CD4-positive, alpha-beta T cell treated with Interleukin-10 for 1 hour (primary cell): ENCODE results near the gene WLS.
"Not testable (repeated sequence)": the region's sequence is repeated elsewhere in the genome, so short reads cannot be mapped to it uniquely, and the experiment has no call there.

Source experiments
- DNase-seq: peaks from one replicate; pipeline ENCODE4 v3.0.0-alpha.2; 2020

WLS gene

DNA sequence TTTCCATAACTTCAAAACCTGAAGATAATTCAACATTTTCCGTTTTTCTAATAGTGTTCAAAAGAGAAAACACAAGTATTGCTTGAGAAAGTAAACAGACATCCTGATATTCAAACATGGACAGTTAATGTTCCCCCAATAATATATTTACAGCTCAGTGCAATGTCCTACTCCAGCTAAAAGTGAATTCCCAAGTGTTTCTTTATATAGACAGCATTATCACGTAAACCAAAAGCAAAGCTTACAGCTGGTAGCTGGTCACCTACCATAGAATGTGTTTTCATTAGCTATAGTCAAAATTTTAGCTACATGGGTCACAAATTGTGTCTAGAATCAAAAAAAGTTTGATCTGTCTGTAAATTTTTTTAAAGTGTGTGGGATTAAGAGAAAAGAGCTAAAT lies 34.9 kb downstream of the WLS start:
- DNase-seq = no peak

DNA sequence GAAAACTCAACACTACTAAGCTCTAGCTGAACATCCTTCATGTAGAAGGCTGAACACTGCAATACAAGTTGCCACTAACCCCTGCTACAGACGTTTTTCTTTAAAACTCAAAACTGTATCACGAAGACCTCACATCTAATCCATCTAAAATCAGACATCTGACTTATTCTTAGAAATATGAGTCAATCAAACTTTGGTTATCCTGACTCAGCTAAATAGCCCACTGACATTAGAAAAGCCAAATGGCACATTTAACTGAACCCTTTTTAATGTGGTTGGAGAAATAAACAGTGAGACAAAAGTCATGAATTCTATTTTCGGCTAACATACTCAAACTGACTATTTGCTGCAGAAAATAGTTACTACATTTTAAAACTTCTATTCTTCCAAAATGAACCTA lies 35.6 kb downstream of the WLS start:
- DNase-seq = no peak

GRCh38 chr1:68191717-68192116 lies 40.6 kb downstream of the WLS start:
- DNase-seq = no peak

DNA sequence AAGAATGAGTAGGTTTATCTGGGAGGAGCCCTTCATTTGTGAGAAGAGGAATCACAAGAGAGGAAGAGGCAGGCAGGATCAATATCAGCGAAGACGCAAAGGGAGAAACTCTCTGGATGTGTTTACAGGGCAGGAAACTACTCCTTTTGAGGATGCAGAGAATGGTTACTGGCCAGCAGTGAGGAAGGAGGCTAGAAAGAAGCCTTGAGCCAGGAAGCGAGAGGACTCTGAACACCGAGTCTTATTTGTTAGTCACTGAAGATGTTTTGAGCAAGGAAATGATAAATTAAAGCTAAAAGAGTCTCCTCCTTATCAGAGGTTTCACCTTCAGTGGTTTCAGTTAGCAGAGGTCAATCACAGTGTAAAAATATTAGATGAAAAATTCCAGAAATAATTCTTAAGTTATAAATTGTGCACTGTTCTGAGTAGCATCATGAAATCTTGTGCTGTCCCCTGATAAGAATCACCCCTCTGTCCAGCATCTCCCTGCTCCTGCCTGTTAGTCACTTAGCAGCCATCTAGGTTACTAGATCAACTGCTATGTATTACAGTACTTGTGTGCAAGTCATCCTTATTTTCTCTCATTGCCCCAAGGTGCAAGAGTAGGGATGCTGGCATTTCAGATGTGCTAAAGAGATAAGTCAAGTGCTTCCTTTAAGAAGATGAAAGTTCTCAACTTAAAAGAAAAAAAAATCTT lies 43.5 kb downstream of the WLS start:
- DNase-seq = no peak

DNA sequence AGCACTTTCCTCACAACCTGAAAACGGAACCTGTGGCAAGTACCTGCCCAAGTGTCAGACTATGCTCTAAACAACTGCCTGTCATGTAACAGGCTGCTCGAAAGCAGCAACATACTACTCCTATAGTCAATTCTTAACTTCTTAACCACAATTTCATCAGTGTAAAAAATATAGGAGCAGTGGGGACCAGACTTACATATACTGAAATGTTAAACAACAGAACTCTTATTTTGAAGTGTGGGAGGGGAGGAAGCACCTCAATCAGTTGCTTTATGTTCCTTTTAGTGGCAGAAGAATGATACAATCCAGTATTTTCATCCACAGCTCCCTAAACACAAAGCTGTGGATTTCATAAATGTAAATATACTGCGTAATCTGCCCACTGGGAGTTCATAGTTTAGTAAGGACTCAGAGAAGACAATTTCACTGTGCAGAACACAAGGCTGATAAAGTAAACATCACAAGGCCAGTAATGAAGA lies 44.2 kb downstream of the WLS start:
- no peak for DNase-seq

GRCh38 chr1:68185743-68186142 lies 46.6 kb downstream of the WLS start:
- no peak for DNase-seq

DNA sequence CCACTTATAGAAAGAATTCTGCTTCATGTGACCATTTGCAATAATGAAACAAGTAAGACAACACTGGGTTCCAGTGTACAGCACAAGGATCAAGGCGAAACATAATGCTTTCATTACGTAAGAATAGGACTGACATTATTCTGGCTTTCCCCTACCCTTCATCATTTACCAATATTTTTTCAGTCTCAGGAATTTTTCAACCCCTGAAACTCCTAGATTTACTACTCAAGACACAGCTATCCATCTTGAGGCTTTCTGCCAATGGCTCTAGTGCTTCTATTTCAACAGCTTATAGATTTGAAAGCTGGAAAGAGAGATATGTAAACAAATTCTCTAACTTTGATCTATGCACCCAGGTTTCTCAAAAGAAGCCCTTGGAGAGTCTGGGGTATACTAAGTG lies 48.4 kb downstream of the WLS start:
- no peak for DNase-seq

DNA sequence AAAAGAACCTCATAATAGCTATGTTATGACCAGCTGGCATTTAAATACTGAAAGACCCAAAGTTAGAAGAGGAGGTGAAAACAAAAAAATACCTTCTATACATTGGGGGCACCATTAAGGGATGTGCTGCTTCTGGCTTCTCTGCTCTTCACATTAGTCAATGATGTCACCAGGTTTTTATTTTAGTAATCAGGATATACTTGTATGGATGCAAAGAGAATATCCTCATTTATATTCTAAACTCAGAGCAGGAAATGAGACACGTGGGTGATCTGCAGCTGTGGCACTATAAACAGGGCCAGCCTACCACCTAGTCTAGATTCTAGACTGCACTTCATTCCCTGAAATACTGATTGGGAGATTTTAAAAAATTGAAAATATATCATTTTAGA lies 51.2 kb downstream of the WLS start:
- no peak for DNase-seq

DNA sequence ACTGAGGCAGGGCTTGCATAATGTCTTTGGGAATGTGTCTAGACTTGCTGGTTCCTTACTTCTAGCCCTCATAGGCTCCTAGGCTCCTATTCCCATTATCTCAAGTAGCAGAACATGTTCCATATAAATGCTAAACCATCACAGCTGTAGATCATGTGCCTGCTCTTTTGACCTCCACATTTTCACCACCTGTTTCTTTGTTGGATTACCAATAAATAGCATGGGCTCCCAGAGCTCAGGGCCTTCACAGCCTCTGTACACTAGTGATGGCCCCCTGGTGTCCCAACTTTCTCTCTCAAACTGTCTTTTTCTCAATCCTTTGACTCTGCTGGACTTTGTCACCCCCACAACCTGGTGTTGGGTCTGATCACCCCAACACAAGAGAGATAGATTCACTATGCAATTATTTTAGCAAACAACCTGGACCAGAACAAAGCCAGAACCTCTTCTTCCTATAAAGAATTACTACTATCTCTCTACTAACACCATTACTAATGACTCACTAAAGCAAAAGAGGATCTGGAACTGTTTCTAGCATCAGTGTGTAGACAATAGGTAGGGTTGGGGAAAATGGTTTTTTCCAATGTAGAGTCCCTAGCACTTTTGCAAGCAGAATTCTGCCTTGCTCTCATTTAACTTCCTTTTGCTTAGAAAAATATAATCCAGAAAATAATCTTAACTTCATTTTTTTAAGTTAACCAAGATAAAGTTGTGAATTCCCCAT lies 51.7 kb downstream of the WLS start:
- DNase-seq = no peak

DNA sequence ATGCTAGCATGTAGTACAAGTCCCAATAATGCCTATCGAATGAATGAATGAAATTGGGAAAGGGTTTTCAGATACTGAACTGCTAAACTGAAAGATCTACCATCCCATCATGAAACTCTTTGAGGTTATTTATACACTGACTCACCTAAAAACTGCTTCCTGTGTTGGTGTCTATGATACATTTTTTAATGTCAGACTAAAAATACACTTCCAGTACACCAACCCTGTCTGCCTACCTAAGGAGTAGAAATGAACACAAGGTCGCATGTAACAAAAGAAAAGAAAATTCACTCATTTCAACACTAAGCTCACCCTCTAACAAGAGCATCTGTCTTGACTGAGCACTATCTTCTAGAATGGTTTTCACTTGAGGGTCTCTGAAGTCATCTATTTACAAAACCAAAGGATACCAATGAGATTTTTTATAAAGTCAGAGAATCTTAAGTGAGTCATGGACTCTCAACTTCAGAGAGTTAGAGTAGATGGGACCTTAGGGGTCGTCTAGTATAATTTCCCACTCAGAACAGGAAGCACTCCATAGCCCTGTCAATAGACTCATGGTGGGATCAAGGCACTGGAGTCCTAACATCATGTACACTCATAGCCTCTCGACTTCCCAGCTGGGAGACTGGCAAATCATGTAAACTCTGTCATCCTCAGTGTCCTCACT lies 53.4 kb downstream of the WLS start:
- no peak for DNase-seq

DNA sequence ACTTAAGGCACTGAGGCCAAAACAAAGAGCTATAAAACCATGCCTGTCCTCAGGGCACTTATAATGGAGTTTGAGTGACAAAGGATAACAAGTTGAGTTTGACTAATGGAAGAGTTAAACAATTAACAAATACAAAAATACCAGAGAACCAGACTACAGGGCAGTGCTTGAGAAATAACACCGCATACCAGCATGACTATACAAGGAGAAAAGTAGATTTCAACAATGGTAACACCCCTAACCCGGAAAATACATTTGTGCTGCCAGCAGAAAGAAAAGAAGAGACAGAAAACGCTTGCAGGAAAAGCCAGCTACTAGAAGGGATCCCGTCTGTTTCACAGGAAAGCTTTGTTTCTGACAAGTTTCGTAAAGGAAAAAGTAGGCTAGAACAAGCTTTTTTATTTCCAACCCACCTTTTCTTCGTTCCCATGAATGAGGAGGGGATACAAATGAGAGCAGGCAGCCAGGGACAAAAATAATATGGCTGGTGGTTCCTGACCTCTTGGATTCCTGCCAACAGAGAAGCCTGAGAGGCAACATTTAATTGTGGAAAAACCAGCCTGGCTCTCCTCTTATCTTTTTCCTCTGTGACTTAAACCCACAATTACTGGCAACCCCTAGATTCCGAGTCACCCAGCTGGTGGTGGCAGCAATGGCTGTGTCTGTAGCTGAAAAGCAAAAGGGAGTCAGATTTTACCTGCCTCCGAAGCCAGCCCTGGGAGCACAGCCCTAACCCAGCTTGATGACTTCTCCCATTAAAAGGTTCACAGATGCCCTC lies 56.5 kb downstream of the WLS start:
- no peak for DNase-seq

GRCh38 chr1:68174738-68175113 lies 57.6 kb downstream of the WLS start:
- no peak for DNase-seq

DNA sequence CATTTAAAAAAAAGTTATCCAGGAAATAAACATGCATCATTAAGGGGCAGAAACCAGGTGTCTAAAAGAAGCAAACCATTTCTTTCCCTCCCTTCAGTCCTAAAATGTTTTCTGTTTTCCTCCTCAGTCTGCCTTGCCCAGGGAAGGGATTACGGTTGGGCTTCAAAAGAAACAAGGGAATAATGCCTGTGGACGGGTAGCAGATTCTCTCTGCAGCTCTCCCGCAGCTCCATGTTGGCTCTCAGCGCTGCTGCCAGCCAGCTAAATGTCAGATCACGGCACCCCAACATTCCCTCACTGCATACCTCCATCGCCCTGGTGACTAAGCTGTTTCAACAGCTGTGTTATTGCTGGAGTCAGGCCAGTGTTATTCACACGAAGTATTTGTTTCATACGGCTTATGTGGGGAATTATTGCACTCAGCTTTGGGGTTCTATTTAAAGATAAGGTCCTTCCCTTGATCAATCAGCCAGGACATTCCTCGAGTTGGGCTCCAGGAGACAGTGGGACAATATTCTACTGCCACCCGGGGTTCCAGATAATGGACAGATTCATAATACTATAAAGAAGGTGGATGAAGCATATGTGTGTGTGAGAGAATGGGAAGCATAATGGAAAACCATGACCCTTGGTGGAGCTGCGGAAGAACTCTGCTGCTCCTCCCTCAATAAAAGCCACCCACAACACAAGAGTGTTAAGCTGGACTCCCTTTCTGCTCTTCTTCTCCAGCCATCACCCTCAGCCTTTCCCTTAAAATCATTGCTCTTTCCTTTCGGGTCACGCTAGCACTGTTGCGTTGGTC lies 58.2 kb downstream of the WLS start:
- no peak for DNase-seq

GRCh38 chr1:68173283-68173935 lies 58.9 kb downstream of the WLS start:
- no peak for DNase-seq

DNA sequence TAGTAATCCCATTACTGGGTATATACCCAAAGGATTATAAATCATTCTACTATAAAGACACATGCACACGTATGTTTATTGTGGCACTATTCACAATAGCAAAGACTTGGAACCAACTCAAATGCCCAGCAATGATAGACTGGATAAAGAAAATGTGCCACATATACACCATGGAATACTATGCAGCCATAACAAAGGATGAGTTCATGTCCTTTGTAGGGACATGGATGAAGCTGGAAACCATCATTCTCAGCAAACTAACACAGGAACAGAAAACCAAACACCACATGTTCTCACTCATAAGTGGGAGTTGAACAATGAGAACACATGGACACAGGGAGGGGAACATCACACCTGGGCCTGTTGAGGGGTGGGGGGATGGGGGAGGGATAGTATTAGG lies 60.5 kb downstream of the WLS start:
- not testable (repeated sequence) for DNase-seq

DNA sequence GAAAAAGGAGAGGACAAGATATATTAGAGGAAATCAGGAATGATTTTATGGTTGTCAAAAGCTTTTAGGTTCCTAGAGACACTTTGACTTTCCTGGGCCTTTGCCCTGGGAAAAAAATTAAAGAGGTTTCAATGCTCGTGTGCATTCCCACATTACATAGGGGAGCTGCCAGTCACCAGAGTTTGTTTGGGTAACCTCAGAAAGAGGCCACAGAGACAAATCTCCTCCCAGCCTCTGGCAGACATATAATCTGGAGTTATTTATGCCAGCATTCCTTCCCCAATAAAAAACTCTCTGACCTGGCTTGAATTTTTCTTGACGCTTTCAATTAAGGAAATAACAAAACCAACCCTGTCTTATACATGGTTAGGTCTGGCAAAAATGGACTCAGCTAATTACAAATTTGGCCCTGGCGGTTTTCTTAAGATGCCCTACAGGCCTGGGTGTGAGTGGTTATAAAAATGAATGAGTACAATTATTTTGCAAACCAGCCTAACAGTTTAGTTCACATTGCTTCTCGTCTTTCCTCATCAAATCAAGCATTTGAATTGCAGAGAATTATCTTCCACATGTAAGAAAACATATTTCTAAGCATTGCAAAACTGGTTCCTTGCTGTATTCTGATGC lies 63.7 kb downstream of the WLS start:
- DNase-seq = no peak

- DNase-seq = no peak
These were observed 65.1 kb downstream of the WLS start for GRCh38 chr1:68167211-68167610.

DNA sequence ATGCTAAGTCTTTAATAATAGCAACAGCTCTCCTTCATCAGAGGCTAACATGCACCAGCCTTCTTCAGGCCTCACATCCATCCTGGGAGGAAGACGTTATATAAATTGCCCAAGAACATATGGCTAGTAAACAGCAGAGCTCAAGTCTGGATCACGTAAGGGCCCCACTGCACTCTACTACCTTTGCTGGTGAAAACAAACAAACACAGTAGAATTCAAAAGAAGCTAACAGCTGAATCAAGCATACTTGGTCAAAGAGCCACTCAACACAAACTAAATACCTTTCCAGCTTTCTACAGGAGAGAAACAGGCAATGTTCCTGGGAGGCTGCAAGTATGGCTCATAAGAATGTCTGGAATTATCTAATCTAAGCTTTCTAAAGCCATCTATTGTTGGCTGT lies 66.0 kb downstream of the WLS start:
- DNase-seq = no peak

DNA sequence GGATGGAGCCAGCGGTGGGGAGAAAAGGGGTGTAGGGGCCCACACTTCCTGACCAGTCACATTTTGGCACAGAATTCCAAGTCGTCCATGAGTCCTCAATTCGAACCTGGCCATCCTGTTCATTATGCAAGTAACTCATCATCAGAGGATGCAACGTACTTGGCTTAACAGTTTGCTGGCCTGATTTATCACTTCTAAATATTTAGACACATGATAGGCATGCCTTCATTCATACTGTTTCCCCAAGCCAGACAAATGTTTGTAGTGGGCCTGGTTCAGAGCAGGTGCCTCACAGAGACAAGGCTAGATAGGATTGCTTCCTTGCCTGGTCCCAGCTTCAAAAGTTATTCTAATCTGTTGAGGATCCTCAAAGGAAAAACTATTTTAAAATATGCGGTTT lies 66.7 kb downstream of the WLS start:
- no peak for DNase-seq

DNA sequence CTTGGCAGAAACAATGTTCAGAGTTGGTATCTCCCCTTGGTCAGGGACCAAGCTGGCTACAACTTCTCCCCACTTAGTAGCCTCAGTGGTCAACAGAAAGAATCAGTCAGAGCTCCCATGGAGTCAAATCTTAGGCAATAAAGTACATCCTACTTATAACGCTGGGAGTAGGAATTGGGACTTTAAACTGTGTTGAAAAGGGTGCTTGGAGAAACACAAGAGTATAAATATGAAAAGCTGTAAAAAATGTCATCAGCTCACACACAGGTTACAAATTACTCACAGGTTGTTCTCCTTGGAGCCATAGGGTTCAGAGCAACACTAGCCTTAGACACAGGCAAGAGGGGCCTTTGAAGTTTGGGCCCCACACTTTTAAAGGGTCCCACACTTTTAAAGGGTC lies 67.4 kb downstream of the WLS start:
- DNase-seq = no peak

GRCh38 chr1:68163220-68163619 lies 69.1 kb downstream of the WLS start:
- no peak for DNase-seq

- DNase-seq = no peak
These were observed 69.6 kb downstream of the WLS start for GRCh38 chr1:68162761-68163160.
